Amygdala (tissue), 56 donors: ENCODE results near the gene ZNF280B.
"Not testable (repeated sequence)": the region's sequence is repeated elsewhere in the genome, so short reads cannot be mapped to it uniquely, and the experiment has no call there.

Experiments used
- DNase-seq, 56 donors: peaks; one replicate each; lab custom pipeline; 2025; lab: John Stamatoyannopoulos, UW

ZNF280B gene

GRCh38 chr22:22535662-22536061 is 27.1 kb upstream of the ZNF280B start:
- DNase-seq: no peak

GRCh38 chr22:22534604-22535415 is 26.3 kb upstream of the ZNF280B start:
- DNase-seq: no peak

GRCh38 chr22:22533863-22534262 is 25.3 kb upstream of the ZNF280B start:
- no peak for DNase-seq

GRCh38 chr22:22533417-22533816 is 24.9 kb upstream of the ZNF280B start:
- no peak for DNase-seq

GRCh38 chr22:22532547-22533071 is 24.1 kb upstream of the ZNF280B start:
- not testable (repeated sequence) for DNase-seq

GRCh38 chr22:22531770-22532546 is 23.4 kb upstream of the ZNF280B start:
- no peak for DNase-seq

GRCh38 chr22:22528780-22529179 is 20.2 kb upstream of the ZNF280B start:
- no peak for DNase-seq

GRCh38 chr22:22527312-22527711 is 18.8 kb upstream of the ZNF280B start:
- DNase-seq: no peak

GRCh38 chr22:22526125-22526912 is 17.8 kb upstream of the ZNF280B start:
- DNase-seq: no peak

GRCh38 chr22:22523494-22523893 is 15.0 kb upstream of the ZNF280B start:
- DNase-seq: no peak

GRCh38 chr22:22521631-22522030 is 13.1 kb upstream of the ZNF280B start:
- no peak for DNase-seq

GRCh38 chr22:22520667-22521602 is 12.4 kb upstream of the ZNF280B start:
- DNase-seq: no peak

GRCh38 chr22:22520020-22520656 is 11.6 kb upstream of the ZNF280B start, which contains the start of gene ZNF280A:
TSS of gene ZNF280A (minus strand) at chr22:22520270. CDS start at chr22:22515630, 4,640 bp downstream.
- DNase-seq: no peak

- DNase-seq: no peak
Observed at GRCh38 chr22:22519591-22519990, 11.0 kb upstream of the ZNF280B start.

GRCh38 chr22:22516992-22517391 is 8.4 kb upstream of the ZNF280B start:
- DNase-seq: no peak

GRCh38 chr22:22515890-22516289 is 7.3 kb upstream of the ZNF280B start:
- no peak for DNase-seq

GRCh38 chr22:22514431-22514830 is 5.9 kb upstream of the ZNF280B start:
- not testable (repeated sequence) for DNase-seq

- DNase-seq: no peak
Observed at GRCh38 chr22:22513619-22514018, 5.1 kb upstream of the ZNF280B start.

- DNase-seq: no peak
Observed at GRCh38 chr22:22512951-22513350, 4.4 kb upstream of the ZNF280B start.
